Neuronal stem cell (in vitro differentiated cells): ENCODE data around the gene OVCH1.
A peak's percentile ranks its signal among the peaks of the same experiment; 100 is the strongest.

ENCODE experiments used
- DNase-seq: peaks from one replicate; pipeline ENCODE4 v3.0.0-alpha.2; 2013; ENCODE audit warnings: low spot score
- H2AFZ ChIP-seq: one replicate; pipeline ENCODE4 v1.6.1; 2013; ENCODE audit warnings: mild to moderate bottlenecking, low read length, inconsistent platforms
- H2AK5ac ChIP-seq: 2 replicates; pipeline ENCODE4 v1.6.1; 2013; ENCODE audit warnings: low read depth, mild to moderate bottlenecking, inconsistent platforms, low read length, moderate library complexity, mixed read lengths
- H2BK120ac ChIP-seq: 2 replicates; pipeline ENCODE4 v1.6.1; 2013; ENCODE audit warnings: low read depth, mild to moderate bottlenecking, inconsistent platforms, low read length, moderate library complexity, mixed read lengths
- H2BK12ac ChIP-seq: one replicate; pipeline ENCODE4 v1.6.1; 2013; ENCODE audit warnings: low read length, inconsistent platforms
- H2BK15ac ChIP-seq: 2 replicates; pipeline ENCODE4 v1.6.1; 2013; ENCODE audit warnings: mild to moderate bottlenecking, low read length, inconsistent platforms, mixed read lengths
- H2BK5ac ChIP-seq: one replicate; pipeline ENCODE4 v1.6.1; 2013; ENCODE audit warnings: inconsistent platforms, mild to moderate bottlenecking, low read length, moderate library complexity
- H3K14ac ChIP-seq: one replicate; pipeline ENCODE4 v1.6.1; 2013; ENCODE audit warnings: low read length, inconsistent platforms
- H3K18ac ChIP-seq: 2 replicates; pipeline ENCODE4 v1.6.1; 2013; ENCODE audit warnings: low read length, inconsistent platforms
- H3K23ac ChIP-seq: 2 replicates; pipeline ENCODE4 v1.6.1; 2013; ENCODE audit warnings: low read depth, mild to moderate bottlenecking, mixed read lengths, low read length, inconsistent platforms; ENCODE audit not compliant: poor library complexity
- H3K27ac ChIP-seq: replicated peaks from 3 replicates; pipeline ENCODE4 v1.5.1; 2013; ENCODE audit warnings: low read length, inconsistent platforms
- H3K27me3 ChIP-seq, 3 experiments: 2 replicates each; pipeline ENCODE4 v1.6.1; 2013; ENCODE audit warnings: low read length in 3 of 3, mild to moderate bottlenecking in 2 of 3, inconsistent platforms in 1 of 3, low read depth in 1 of 3, mixed read lengths in 1 of 3, moderate library complexity in 1 of 3; ENCODE audit not compliant: control insufficient read depth in 3 of 3, insufficient read depth in 3 of 3
- H3K36me3 ChIP-seq, 2 donors: replicated peaks in 1 of 2; 2 replicates each; pipeline ENCODE4 v1.6.1; 2013; ENCODE audit warnings: low read length in 2 of 2; ENCODE audit not compliant: control insufficient read depth in 2 of 2, insufficient read depth in 2 of 2
- H3K4ac ChIP-seq: 2 replicates; pipeline ENCODE4 v1.6.1; 2013; ENCODE audit warnings: inconsistent platforms, mild to moderate bottlenecking, low read length, moderate library complexity
- H3K4me1 ChIP-seq, 2 donors: 1 replicate in 1 of 2; 2 replicates in 1 of 2; pipeline ENCODE4 v1.6.1; 2013; ENCODE audit warnings: low read length in 2 of 2, low read depth in 1 of 2; ENCODE audit not compliant: control insufficient read depth in 2 of 2, insufficient read depth in 1 of 2
- H3K4me2 ChIP-seq: one replicate; pipeline ENCODE4 v1.6.1; 2013; ENCODE audit warnings: mild to moderate bottlenecking, low read length, inconsistent platforms; ENCODE audit not compliant: insufficient read depth, poor library complexity, severe bottlenecking
- H3K4me3 ChIP-seq, 2 donors: 2 replicates each; pipeline ENCODE4 v1.5.1; 2013; ENCODE audit warnings: low read length in 2 of 2, mild to moderate bottlenecking in 2 of 2, inconsistent platforms in 1 of 2, moderate library complexity in 1 of 2
- H3K79me1 ChIP-seq: one replicate; pipeline ENCODE4 v1.6.1; 2013; ENCODE audit warnings: low read depth, mild to moderate bottlenecking, inconsistent platforms, low read length, moderate library complexity
- H3K9ac ChIP-seq: one replicate; pipeline ENCODE4 v1.6.1; 2013; ENCODE audit warnings: mild to moderate bottlenecking, low read depth, low read length, inconsistent platforms; ENCODE audit not compliant: poor library complexity
- H3K9me3 ChIP-seq, 2 donors: replicated peaks in 1 of 2; 2 replicates each; pipeline versions ENCODE3 to v1.6.1; 2013; ENCODE audit warnings: low read length in 2 of 2, mild to moderate bottlenecking in 2 of 2, inconsistent platforms in 1 of 2, low read depth in 1 of 2, mixed read lengths in 1 of 2, moderate library complexity in 1 of 2; ENCODE audit not compliant: control insufficient read depth in 2 of 2, insufficient read depth in 1 of 2
- H4K8ac ChIP-seq: one replicate; pipeline ENCODE4 v1.6.1; 2013; ENCODE audit warnings: low read depth, mild to moderate bottlenecking, inconsistent platforms, low read length, moderate library complexity
- H4K91ac ChIP-seq: one replicate; pipeline ENCODE4 v1.6.1; 2013; ENCODE audit warnings: low read length, low read depth, mild to moderate bottlenecking, inconsistent platforms; ENCODE audit not compliant: poor library complexity
- WGBS, 2 donors: extraction: QIAGEN DNeasy Blood & Tissue Kit; methylation state at CpG; one replicate each; pipeline ENCODE4 v1.1.7; 2013; ENCODE audit warnings: missing lambda C conversion rate in 2 of 2, mixed read lengths in 1 of 2; ENCODE audit not compliant: insufficient read length in 2 of 2, insufficient replicate concordance in 1 of 2; ENCODE audit errors: extremely low coverage in 2 of 2; 5-methylcytosine and 5-hydroxymethylcytosine counted together

The OVCH1 gene

GRCh38 chr12:29455087-29455486 is 42.4 kb downstream of the OVCH1 start:
- H3K18ac ChIP-seq, result no peak overlapping the region
- H3K79me1 ChIP-seq, result no peaks in the 10 kb centered on the region
- no peaks in the 10 kb centered on the region for H3K9me3 ChIP-seq
- H2AK5ac ChIP-seq, result no peak overlapping the region
- H2BK12ac ChIP-seq, result no peak overlapping the region
- no peak overlapping the region for H3K4me2 ChIP-seq
- no peak overlapping the region for H2BK15ac ChIP-seq
- H3K4me1 ChIP-seq, result no peaks in the 10 kb centered on the region
- H3K4me3 ChIP-seq, result no peak overlapping the region
- H3K36me3 ChIP-seq, result no peaks in the 10 kb centered on the region
- H2BK5ac ChIP-seq, result no peak overlapping the region
- no peak overlapping the region for H3K4ac ChIP-seq
- H3K14ac ChIP-seq, result no peak overlapping the region
- no peak overlapping the region for H3K9ac ChIP-seq
- no peak overlapping the region for H4K8ac ChIP-seq
- H2BK120ac ChIP-seq, result no peak overlapping the region
- no peak overlapping the region for H3K23ac ChIP-seq
- H4K91ac ChIP-seq, result no peak overlapping the region
- peak overlapping the region; percentile 41 for H2AFZ ChIP-seq
- H3K27ac ChIP-seq, result no peak overlapping the region
- no peaks in the 10 kb centered on the region for H3K27me3 ChIP-seq
- WGBS, 2 donors, result no CpG with 5 or more reads among the region's 1 CpG
- DNase-seq, result no peak

GRCh38 chr12:29451888-29452287 is 45.6 kb downstream of the OVCH1 start:
- Histone ChIP-seq H3K18ac (no peak overlapping the region), H3K23ac (no peak overlapping the region), H3K4ac (no peak overlapping the region), H4K8ac (no peak overlapping the region), H3K79me1 (no peaks in the 10 kb centered on the region), H3K4me1 (no peaks in the 10 kb centered on the region), H2BK120ac (no peak overlapping the region), H2BK5ac (no peak overlapping the region), H2AFZ (no peak overlapping the region), H3K4me3 (no peak overlapping the region), H3K4me2 (no peak overlapping the region), H4K91ac (no peak overlapping the region), H3K9ac (no peak overlapping the region), H2AK5ac (no peak overlapping the region), H2BK12ac (no peak overlapping the region), H3K27me3 (no peaks in the 10 kb centered on the region), H2BK15ac (no peak overlapping the region), H3K14ac (no peak overlapping the region), H3K27ac (no peak overlapping the region), H3K9me3 (no peaks in the 10 kb centered on the region), H3K36me3 (no peaks in the 10 kb centered on the region)
- no peak for DNase-seq
- no CpG with 5 or more reads among the region's 2 CpGs for WGBS, 2 donors

DNA sequence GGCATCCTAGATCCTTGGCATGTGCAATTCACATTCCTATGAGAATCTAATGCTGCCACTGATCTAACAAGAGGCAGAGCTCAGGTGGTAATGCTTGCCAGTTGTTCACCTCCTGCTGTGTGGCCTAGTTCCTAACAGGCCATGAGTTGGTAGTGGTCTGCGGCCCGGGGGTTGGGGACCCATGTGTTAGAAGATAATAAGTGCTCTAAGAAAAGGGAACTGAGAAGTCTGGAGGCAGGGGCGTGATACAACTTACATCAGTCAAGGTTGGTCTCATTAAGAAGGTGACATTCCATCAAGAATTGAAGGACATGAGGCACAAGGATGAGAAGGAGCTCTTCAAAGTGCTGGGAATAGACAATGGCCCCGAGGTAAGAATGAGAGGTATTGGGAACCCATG is 49.3 kb downstream of the OVCH1 start:
- Histone ChIP-seq H2AFZ (no peak overlapping the region), H4K91ac (no peak overlapping the region), H3K4ac (no peak overlapping the region), H2BK5ac (no peak overlapping the region), H3K27me3 (no peaks in the 10 kb centered on the region), H3K18ac (no peak overlapping the region), H2BK15ac (no peak overlapping the region), H2AK5ac (no peak overlapping the region), H3K4me2 (no peak overlapping the region), H4K8ac (no peak overlapping the region), H3K4me3 (no peak overlapping the region), H2BK120ac (no peak overlapping the region), H3K9me3 (no peaks in the 10 kb centered on the region), H3K79me1 (no peaks in the 10 kb centered on the region), H3K27ac (no peak overlapping the region), H2BK12ac (no peak overlapping the region), H3K23ac (no peak overlapping the region), H3K9ac (no peak overlapping the region), H3K36me3 (no peaks in the 10 kb centered on the region), H3K4me1 (no peaks in the 10 kb centered on the region), H3K14ac (no peak overlapping the region)
- no CpG with 5 or more reads among the region's 4 CpGs for WGBS, 2 donors
- no peak for DNase-seq

DNA sequence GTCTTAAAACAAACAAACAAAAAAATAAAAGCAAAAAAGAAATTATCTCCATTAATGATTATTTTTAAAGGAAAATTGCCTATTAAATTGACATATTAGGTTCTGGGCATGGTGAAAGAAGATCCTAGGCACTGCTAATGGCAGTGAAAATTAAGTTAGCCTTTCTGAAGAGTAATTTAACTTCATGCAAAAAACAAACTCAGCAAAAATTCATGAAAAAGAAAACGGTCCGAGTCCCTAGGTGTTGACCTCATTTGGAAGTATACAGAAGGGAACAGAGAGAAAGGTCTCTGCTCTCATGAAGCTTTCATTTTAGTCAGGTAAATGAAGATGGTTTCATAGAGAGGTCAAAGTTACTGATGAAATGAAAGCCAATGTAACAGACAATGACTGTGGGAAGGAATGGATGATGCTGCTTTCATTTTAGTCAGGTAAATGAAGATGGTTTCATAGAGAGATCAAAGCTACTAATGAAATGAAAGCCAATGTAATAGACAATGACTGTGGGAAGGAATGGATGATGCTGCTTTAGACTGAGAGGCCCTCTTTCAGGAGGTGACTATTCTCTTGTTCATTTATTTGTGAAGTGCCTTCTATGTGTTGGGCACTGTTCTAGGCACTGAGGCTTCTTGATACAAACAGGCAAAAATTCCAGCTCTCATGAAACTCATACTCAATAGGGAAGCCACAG is 50.1 kb downstream of the OVCH1 start:
- Histone ChIP-seq H2BK5ac (no peak overlapping the region), H3K79me1 (no peaks in the 10 kb centered on the region)

More for the DNA sequence above, 50.1 kb downstream of the OVCH1 start:
- Histone ChIP-seq H3K4me2 (no peak overlapping the region), H3K18ac (no peak overlapping the region), H3K9me3 (no peaks in the 10 kb centered on the region), H3K9ac (no peak overlapping the region), H3K4ac (no peak overlapping the region), H2BK12ac (no peak overlapping the region), H3K14ac (no peak overlapping the region), H2AK5ac (no peak overlapping the region), H2BK15ac (no peak overlapping the region), H4K8ac (no peak overlapping the region), H3K36me3 (no peaks in the 10 kb centered on the region), H3K23ac (no peak overlapping the region), H3K4me1 (no peaks in the 10 kb centered on the region), H3K4me3 (no peak overlapping the region), H3K27ac (no peak overlapping the region), H2AFZ (no peak overlapping the region), H3K27me3 (no peaks in the 10 kb centered on the region), H2BK120ac (no peak overlapping the region), H4K91ac (no peak overlapping the region)
- no peak for DNase-seq
- no CpG with 5 or more reads among the region's 2 CpGs for WGBS, 2 donors
